GM10266 (cell line): ENCODE data around the gene CHIA.

Experiments
- DNase-seq: peaks from one replicate; pipeline ENCODE4 v3.0.0; 2012; ENCODE audit errors: extremely low spot score
- CTCF ChIP-seq: IDR thresholded peaks from 2 replicates; pipeline ENCODE4 v1.5.1; 2012; ENCODE audit warnings: mild to moderate bottlenecking, low read depth; ENCODE audit not compliant: control insufficient read depth, insufficient read depth; ENCODE audit errors: missing control alignments

The CHIA gene

GRCh38 chr1:111290630-111291029 is at the start of gene CHIA:
CHIA (plus strand) TSS chr1:111290851; CDS start chr1:111310468, 19,617 bp downstream.
- no peak for TF ChIP-seq CTCF
- no peak for DNase-seq

GRCh38 chr1:111241797-111242196 is 48.9 kb upstream of the CHIA start:
- DNase-seq, result no peak
- no peak for TF ChIP-seq CTCF

GRCh38 chr1:111242805-111243523 is 47.7 kb upstream of the CHIA start:
- DNase-seq, result no peak
- no peak for TF ChIP-seq CTCF

GRCh38 chr1:111247125-111247838 is 43.4 kb upstream of the CHIA start:
- TF ChIP-seq CTCF, result no peak
- no peak for DNase-seq

- no peak for TF ChIP-seq CTCF
- no peak for DNase-seq
Measured at GRCh38 chr1:111249960-111250359, 40.7 kb upstream of the CHIA start.

- TF ChIP-seq CTCF, result no peak
- DNase-seq, result no peak
Measured at GRCh38 chr1:111251570-111251969, 39.1 kb upstream of the CHIA start.

GRCh38 chr1:111252786-111253185 is 37.9 kb upstream of the CHIA start:
- no peak for TF ChIP-seq CTCF
- DNase-seq, result no peak
